Activated naive CD8-positive, alpha-beta T cell treated with anti-CD3 and anti-CD28 coated beads, Interleukin-2, amount 10 ng/mL, durations not matched to agents 7 days and 5 days (primary cell): ENCODE measurements around the gene SP140L. TPM values are rescaled to one million over a fixed set of nuclear protein-coding genes. Genes with fewer than 3 reads are reported as not detected.
"Not testable (repeated sequence)": the region's sequence is repeated elsewhere in the genome, so short reads cannot be mapped to it uniquely, and the experiment has no call there.

ENCODE experiments used
- ATAC-seq: fragments of 150-1000 bp; cut with Tn5 transposase; one replicate; pipeline ENCODE4 v1.10.0; 2021; ENCODE audit warnings: low read depth, moderate library complexity
- POLR2A ChIA-PET: fragments of 350-600 bp; sonication (Branson Sonifier 250); formaldehyde crosslinking; loops from one replicate; lab custom pipeline; 2021; ENCODE audit warnings: antibody characterized with exemption; lab: Charles Lee
- DNase-seq: peaks from one replicate; pipeline ENCODE4 v3.0.0; 2021
- H3K27ac Mint-ChIP-seq: one replicate; pipeline ENCODE4 v1.8.0; 2022; ENCODE audit warnings: mild to moderate bottlenecking, mixed read lengths
- H3K27me3 Mint-ChIP-seq: one replicate; pipeline ENCODE4 v1.8.0; 2022; ENCODE audit warnings: mild to moderate bottlenecking, moderate library complexity, mixed read lengths
- H3K36me3 Mint-ChIP-seq: one replicate; pipeline ENCODE4 v1.8.0; 2021; ENCODE audit warnings: mild to moderate bottlenecking, mixed read lengths
- H3K4me1 Mint-ChIP-seq: one replicate; pipeline ENCODE4 v1.8.0; 2021; ENCODE audit warnings: mixed read lengths
- H3K4me3 Mint-ChIP-seq: one replicate; pipeline ENCODE4 v1.8.0; 2022; ENCODE audit warnings: mild to moderate bottlenecking, moderate library complexity, mixed read lengths
- H3K9me3 Mint-ChIP-seq: one replicate; pipeline ENCODE4 v1.8.0; 2021; ENCODE audit warnings: mixed read lengths
- total RNA-seq, 2 experiments: library from RNA; stranded (reverse); gene quantifications; one replicate each; pipeline ENCODE4 v1.2.3, GENCODE V29; 2021

SP140L gene
- total RNA-seq, 2 experiments from 2014 or later: 107 to 115 TPM

- Mint-ChIP-seq H3K4me1 (peaks cover 49% of the 10 kb centered on the region), H3K4me3 (peak overlapping the region; percentile 35), H3K9me3 (no peaks in the 10 kb centered on the region), H3K36me3 (peaks cover 48% of the 10 kb centered on the region), H3K27me3 (no peaks in the 10 kb centered on the region), H3K27ac (peak overlapping the region; percentile 46)
- POLR2A ChIA-PET: no interaction called here
- no peak for ATAC-seq
- DNase-seq: no peak
Measured at GRCh38 chr2:230408244-230408842, 81.3 kb downstream of the SP140L start.

- H3K27me3 Mint-ChIP-seq, ATAC-seq, H3K9me3 Mint-ChIP-seq, DNase-seq, H3K27ac Mint-ChIP-seq, H3K4me3 Mint-ChIP-seq: not testable (repeated sequence)
- H3K4me1 Mint-ChIP-seq: peaks cover 56% of the 10 kb centered on the region
- H3K36me3 Mint-ChIP-seq: peaks cover 38% of the 10 kb centered on the region
- POLR2A ChIA-PET: interaction anchor here (0.8 kb wide), 1 partner anchor 83 kb away, joined by 3 read pairs; the partner anchor contains the start of gene SP140L
Measured at GRCh38 chr2:230409316-230409715, 82.3 kb downstream of the SP140L start.

- Mint-ChIP-seq H3K27me3 (no peaks in the 10 kb centered on the region), H3K4me3 (no peak overlapping the region), H3K27ac (peak overlapping the region; percentile 100), H3K9me3 (no peaks in the 10 kb centered on the region), H3K4me1 (peaks cover 63% of the 10 kb centered on the region), H3K36me3 (peaks cover 29% of the 10 kb centered on the region)
- no peak for ATAC-seq
- no peak for DNase-seq
- POLR2A ChIA-PET: interaction anchor here (1.0 to 2.1 kb wide), 2 partner anchors 83 to 193 kb away, joined by 5 to 7 read pairs; partner anchors contain the start of gene SP140L
Measured at GRCh38 chr2:230410263-230410662, 83.3 kb downstream of the SP140L start.

GRCh38 chr2:230410861-230411569 lies 84.0 kb downstream of the SP140L start:
- no peaks in the 10 kb centered on the region for H3K9me3 Mint-ChIP-seq
- POLR2A ChIA-PET: interaction anchor here (0.6 to 2.1 kb wide), 7 partner anchors 62 to 203 kb away, joined by 3 to 11 read pairs (median 5); partner anchors contain the start of genes SP110 and SP140L
- H3K27ac Mint-ChIP-seq: peak overlapping the region; percentile 100
- no peaks in the 10 kb centered on the region for H3K27me3 Mint-ChIP-seq
- ATAC-seq (no peak), DNase-seq (no peak)
- H3K36me3 Mint-ChIP-seq: peaks cover 23% of the 10 kb centered on the region
- peaks cover 64% of the 10 kb centered on the region for H3K4me1 Mint-ChIP-seq
- H3K4me3 Mint-ChIP-seq: peak overlapping the region; percentile 98

GRCh38 chr2:230411570-230412370 lies 84.8 kb downstream of the SP140L start:
- peak; percentile 69 for ATAC-seq
- Mint-ChIP-seq H3K36me3 (peaks cover 22% of the 10 kb centered on the region), H3K4me1 (peaks cover 62% of the 10 kb centered on the region), H3K9me3 (no peaks in the 10 kb centered on the region), H3K4me3 (peak overlapping the region; percentile 98), H3K27ac (peak overlapping the region; percentile 100), H3K27me3 (no peaks in the 10 kb centered on the region)
- POLR2A ChIA-PET: interaction anchor here (0.6 to 2.1 kb wide), 9 partner anchors 63 to 247 kb away, joined by 3 to 11 read pairs (median 3); partner anchors contain the start of genes SP110 and SP140L
- peak; percentile 82 for DNase-seq

- ATAC-seq: no peak
- peaks cover 60% of the 10 kb centered on the region for H3K4me1 Mint-ChIP-seq
- peak overlapping the region; percentile 98 for H3K4me3 Mint-ChIP-seq
- POLR2A ChIA-PET: interaction anchor here (0.7 to 2.1 kb wide), 9 partner anchors 64 to 247 kb away, joined by 3 to 11 read pairs (median 3); partner anchors contain the start of genes SP110 and SP140L
- H3K27ac Mint-ChIP-seq: peak overlapping the region; percentile 100
- DNase-seq: no peak
- H3K9me3 Mint-ChIP-seq: no peaks in the 10 kb centered on the region
- peaks cover 16% of the 10 kb centered on the region for H3K36me3 Mint-ChIP-seq
- H3K27me3 Mint-ChIP-seq: no peaks in the 10 kb centered on the region
Measured at GRCh38 chr2:230412371-230412711, 85.3 kb downstream of the SP140L start.

GRCh38 chr2:230412846-230413245 lies 85.9 kb downstream of the SP140L start:
- H3K4me1 Mint-ChIP-seq: peaks cover 58% of the 10 kb centered on the region
- H3K27me3 Mint-ChIP-seq: no peaks in the 10 kb centered on the region
- POLR2A ChIA-PET: interaction anchor here (0.8 to 2.0 kb wide), 3 partner anchors 89 to 193 kb away, joined by 3 to 11 read pairs (median 3); partner anchors contain the start of gene SP110
- peaks cover 18% of the 10 kb centered on the region for H3K36me3 Mint-ChIP-seq
- H3K9me3 Mint-ChIP-seq: no peaks in the 10 kb centered on the region
- DNase-seq (peak; percentile 39), ATAC-seq (no peak)
- H3K27ac Mint-ChIP-seq: peak overlapping the region; percentile 100
- peak overlapping the region; percentile 98 for H3K4me3 Mint-ChIP-seq

GRCh38 chr2:230413479-230413878 lies 86.5 kb downstream of the SP140L start:
- Mint-ChIP-seq H3K4me3 (peak overlapping the region; percentile 98), H3K27me3 (no peaks in the 10 kb centered on the region), H3K36me3 (peaks cover 20% of the 10 kb centered on the region), H3K4me1 (peaks cover 52% of the 10 kb centered on the region), H3K27ac (peak overlapping the region; percentile 100), H3K9me3 (no peaks in the 10 kb centered on the region)
- DNase-seq (peak; percentile 43), ATAC-seq (peak; percentile 12)
- POLR2A ChIA-PET: interaction anchor here (1.0 to 4.5 kb wide), 3 partner anchors 86 to 247 kb away, joined by 3 to 32 read pairs (median 4); partner anchors contain the start of gene SP140L

GRCh38 chr2:230414302-230414701 lies 87.3 kb downstream of the SP140L start:
- H3K4me3 Mint-ChIP-seq: peak overlapping the region; percentile 98

GRCh38 chr2:230416061-230416721 lies 89.2 kb downstream of the SP140L start, which contains the start of gene SP100:
Gene SP100 (plus strand): TSS chr2:230416201. CDS start chr2:230416297, 96 bp downstream.
- POLR2A ChIA-PET: interaction anchor here (0.7 to 4.6 kb wide), 14 partner anchors 14 to 245 kb away, joined by 3 to 32 read pairs (median 5); partner anchors contain the start of genes SP110, SP140 and SP140L
- peak within 1 kb of the TSS; percentile 100 for H3K27ac Mint-ChIP-seq
- peaks cover 55% of the 10 kb centered on the region for H3K4me1 Mint-ChIP-seq
- ATAC-seq: peak; percentile 78
- peak within 1 kb of the TSS; percentile 98 for H3K4me3 Mint-ChIP-seq
- H3K36me3 Mint-ChIP-seq: peaks cover 34% of the 10 kb centered on the region
- no peaks in the 10 kb centered on the region for H3K27me3 Mint-ChIP-seq
- no peaks in the 10 kb centered on the region for H3K9me3 Mint-ChIP-seq
- DNase-seq: peak; percentile 80

More at GRCh38 chr2:230414302-230414701, 87.3 kb downstream of the SP140L start:
- H3K9me3 Mint-ChIP-seq: no peaks in the 10 kb centered on the region
- H3K27ac Mint-ChIP-seq: peak overlapping the region; percentile 100
- POLR2A ChIA-PET: interaction anchor here (1.0 to 4.6 kb wide), 4 partner anchors 87 to 246 kb away, joined by 3 to 32 read pairs (median 16); partner anchors contain the start of genes SP110 and SP140L
- peaks cover 27% of the 10 kb centered on the region for H3K36me3 Mint-ChIP-seq
- H3K4me1 Mint-ChIP-seq: peaks cover 51% of the 10 kb centered on the region
- DNase-seq: no peak
- H3K27me3 Mint-ChIP-seq: no peaks in the 10 kb centered on the region
- ATAC-seq: no peak

GRCh38 chr2:230417436-230417835 lies 90.4 kb downstream of the SP140L start:
- H3K4me3 Mint-ChIP-seq: peak overlapping the region; percentile 98
- H3K9me3 Mint-ChIP-seq: no peaks in the 10 kb centered on the region
- peak overlapping the region; percentile 85 for H3K27ac Mint-ChIP-seq
- POLR2A ChIA-PET: interaction anchor here (0.6 to 4.6 kb wide), 8 partner anchors 13 to 244 kb away, joined by 3 to 32 read pairs (median 5); partner anchors contain the start of genes SP110, SP140 and SP140L
- H3K36me3 Mint-ChIP-seq: peaks cover 42% of the 10 kb centered on the region
- DNase-seq (no peak), ATAC-seq (no peak)
- H3K4me1 Mint-ChIP-seq: peaks cover 58% of the 10 kb centered on the region
- no peaks in the 10 kb centered on the region for H3K27me3 Mint-ChIP-seq
